Heart right ventricle (tissue), 16 donors: ENCODE data around the gene GNLY. TPM values are rescaled to one million over a fixed set of nuclear protein-coding genes. Genes with fewer than 3 reads are reported as not detected.

ENCODE experiments used
- ATAC-seq, 8 donors: fragments of 200-7000 bp; cut with Tn5 transposase; one replicate each; pipeline ENCODE4 v1.9.1; 2020; ENCODE audit warnings: mild to moderate bottlenecking in 8 of 8, moderate library complexity in 8 of 8, moderate number of reproducible peaks in 1 of 8
- DNase-seq, 2 donors: peaks; one replicate each; pipeline ENCODE4 v3.0.0-alpha.2; 2020
- H3K27ac ChIP-seq, 10 donors: fragments of 200-600 bp; sonication (generic) in 2 of 10; one replicate each; pipeline versions ENCODE4 v1.5.0 to v1.8.0; 2020 to 2022; ENCODE audit warnings: mild to moderate bottlenecking in 3 of 10
- H3K27me3 ChIP-seq, 7 donors: fragments of 200-600 bp; one replicate each; pipeline ENCODE4 v1.8.0; 2021 to 2022; ENCODE audit warnings: mild to moderate bottlenecking in 2 of 7
- H3K36me3 ChIP-seq, 9 donors: fragments of 200-600 bp; sonication (generic) in 1 of 9; one replicate each; pipeline versions ENCODE4 v1.5.0 to v1.8.0; 2020 to 2022; ENCODE audit warnings: mild to moderate bottlenecking in 2 of 9
- H3K4me1 ChIP-seq, 9 donors: fragments of 200-600 bp; sonication (generic) in 1 of 9; one replicate each; pipeline versions ENCODE4 v1.5.0 to v1.8.0; 2020 to 2022; ENCODE audit warnings: mild to moderate bottlenecking in 4 of 9
- H3K4me3 ChIP-seq, 10 donors: fragments of 200-600 bp; sonication (generic) in 2 of 10; one replicate each; pipeline versions ENCODE4 v1.5.0 to v1.8.0; 2020 to 2022; ENCODE audit warnings: mild to moderate bottlenecking in 7 of 10, moderate library complexity in 2 of 10
- H3K9me3 ChIP-seq, 11 donors: fragments of 200-600 bp in 10 of 11; sonication (generic) in 2 of 11; one replicate each; pipeline versions ENCODE4 v1.5.0 to v1.8.0; 2013 to 2022; ENCODE audit warnings: mild to moderate bottlenecking in 2 of 11, control low read depth in 1 of 11, moderate library complexity in 1 of 11
- WGBS, 2 donors: extraction: QIAGEN DNeasy Blood & Tissue Kit; methylation state at CpG; one replicate each; pipeline ENCODE4 v1.1.7; 2013; ENCODE audit warnings: inconsistent platforms in 1 of 2; 5-methylcytosine and 5-hydroxymethylcytosine counted together
- intact Hi-C, 10 donors: fragments of 100-400 bp; cut with DNase I; formaldehyde crosslinking; loops; one replicate each; pipeline versions ENCODE4 v1.11.1 to v1.14.2; 2022
- polyA plus RNA-seq, 2 donors: library from polyadenylated mRNA; stranded (reverse); fragments of 200-250 nt; gene quantifications; one replicate each; pipeline ENCODE4 v1.2.3, GENCODE V29; 2013
- total RNA-seq, 10 donors: library from RNA; stranded (reverse); fragmentation: NEBNext Ultra II Directional in 3 of 10; extraction: Animal tissue kit (Norgen Biotek cat#: 25700) in 3 of 10; gene quantifications; one replicate each; pipeline versions ENCODE4 v1.2.1 to v1.2.4, GENCODE V29; 2021 to 2023
- TF ChIP-seq, protein P1 (sequence below), 9 donors: fragments of 200-600 bp; sonication (generic) in 2 of 9; IDR thresholded peaks; one replicate each; pipeline versions ENCODE4 v1.5.0 to v1.8.0; 2021 to 2022; ENCODE audit warnings: antibody characterized with exemption in 9 of 9, mild to moderate bottlenecking in 5 of 9, moderate library complexity in 1 of 9
- donor health status: Arrhythmogenic right ventricular cardiomyopathy.
- donor health status: ischemic (EF 13 %, LVEDD 7.1; RV severe dilation, severe dysfunction).
- donor health status: healthy with polysubstance abuse.
- donor health status: DM: no; HTN: yes; CAD: no.
- donor health status: DM: no; HTN: no; CAD: no.
- donor health status: ischemic (EF 25% LVEDD 6.9; RV normal size, moderate dysfunction).
- donor health status: ischemic (EF 25% LVEDD 5.7; RV mildly dilated, moderate dysfunction).
- donor health status: healthy.
- donor health status: DM: yes; HTN: yes; CAD: no.
- donor health status: Ischemic cardiomyopathy.
- donor health status: ischemic (EF 35%, LVEDD 5.7; RV mildly dilated, moderate dysfunction).
- donor health status: nonischemic (EF 11% LVEDD 7.7; RV severe dilation, severe dysfunction).
- donor health status: DM: yes; HTN: yes; CAD: no.
- donor health status: PGD.
- donor health status: ischemic (EF 29% LVEDD 5.4; RV normal size, mild dysfunction).
- donor health status: nonischemic (EF 23%, LVEDD 6.1; RV moderate dilation, normal function).

Gene GNLY
- total and polyA plus RNA-seq, 12 donors, result 0.17 to 43.2 (median 1.2) TPM

DNA sequence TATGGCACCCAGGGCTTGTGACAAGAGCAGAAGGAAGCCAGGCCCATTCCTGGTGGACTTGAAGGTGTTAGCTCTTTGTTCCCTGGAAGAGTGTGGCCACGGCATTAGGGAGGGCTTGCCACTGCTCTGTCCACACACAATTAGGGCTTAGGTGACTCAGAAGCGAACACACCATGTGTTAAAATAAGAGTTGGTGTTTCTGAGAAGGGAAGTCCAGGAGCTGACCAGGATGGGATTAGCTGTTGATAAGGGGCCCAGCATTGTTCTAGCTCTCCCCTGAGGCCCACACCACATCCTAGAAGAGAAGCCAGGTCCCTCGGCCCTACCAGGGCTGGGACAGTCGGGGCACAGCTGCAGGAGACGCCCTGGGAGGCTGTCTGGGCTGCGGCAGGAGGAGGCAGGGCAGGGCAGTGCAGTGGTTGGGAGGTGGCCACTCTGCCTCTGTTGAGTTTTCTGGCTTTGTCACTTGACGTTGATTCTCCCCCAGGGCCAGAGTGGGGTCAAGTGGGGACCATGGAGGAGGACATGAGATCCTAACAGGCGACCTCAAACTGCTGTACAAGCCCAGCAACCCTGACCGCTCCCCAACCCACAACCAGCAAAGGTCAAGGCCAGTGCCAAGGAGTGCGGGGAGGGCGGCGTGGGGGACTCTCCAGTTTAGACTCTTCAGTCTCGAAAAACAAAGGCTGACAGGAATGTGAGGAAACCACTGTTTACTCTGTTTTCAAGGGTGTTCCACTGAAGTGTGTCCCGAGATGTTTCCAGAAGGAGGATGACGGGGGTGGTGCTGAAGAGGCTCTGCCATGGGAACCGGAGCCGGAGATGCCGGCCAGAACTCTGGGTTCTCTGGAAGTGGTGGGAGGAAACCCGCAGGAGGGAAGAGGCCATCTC lies 16.8 kb downstream of the GNLY start:
- Histone ChIP-seq H3K27me3 (no peaks in the 10 kb centered on the region), H3K36me3 (no peaks in the 10 kb centered on the region), H3K4me3 (peak overlapping the region in 4 of 10 donors; percentile 8 to 16 (median 10)), H3K27ac (peak overlapping the region; percentile 67 to 96 (median 88)), H3K9me3 (no peaks in the 10 kb centered on the region), H3K4me1 (peaks cover 9 to 94% (median 64%) of the 10 kb centered on the region in 9 donors)
- TF ChIP-seq, protein P1, sequence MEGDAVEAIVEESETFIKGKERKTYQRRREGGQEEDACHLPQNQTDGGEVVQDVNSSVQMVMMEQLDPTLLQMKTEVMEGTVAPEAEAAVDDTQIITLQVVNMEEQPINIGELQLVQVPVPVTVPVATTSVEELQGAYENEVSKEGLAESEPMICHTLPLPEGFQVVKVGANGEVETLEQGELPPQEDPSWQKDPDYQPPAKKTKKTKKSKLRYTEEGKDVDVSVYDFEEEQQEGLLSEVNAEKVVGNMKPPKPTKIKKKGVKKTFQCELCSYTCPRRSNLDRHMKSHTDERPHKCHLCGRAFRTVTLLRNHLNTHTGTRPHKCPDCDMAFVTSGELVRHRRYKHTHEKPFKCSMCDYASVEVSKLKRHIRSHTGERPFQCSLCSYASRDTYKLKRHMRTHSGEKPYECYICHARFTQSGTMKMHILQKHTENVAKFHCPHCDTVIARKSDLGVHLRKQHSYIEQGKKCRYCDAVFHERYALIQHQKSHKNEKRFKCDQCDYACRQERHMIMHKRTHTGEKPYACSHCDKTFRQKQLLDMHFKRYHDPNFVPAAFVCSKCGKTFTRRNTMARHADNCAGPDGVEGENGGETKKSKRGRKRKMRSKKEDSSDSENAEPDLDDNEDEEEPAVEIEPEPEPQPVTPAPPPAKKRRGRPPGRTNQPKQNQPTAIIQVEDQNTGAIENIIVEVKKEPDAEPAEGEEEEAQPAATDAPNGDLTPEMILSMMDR (IDR thresholded peaks at IDR 0.05), result no peak
- peak; percentile 64 to 89 (median 80) for ATAC-seq
- intact Hi-C loops, result loop anchor here in 3 of 10 donors (2.0 to 10.0 kb wide), 3 partner anchors 34 to 364 kb away; no protein-coding TSS in a partner anchor
- WGBS, 2 donors, result 50 to 66% methylated on average over 19 of the region's 19 CpGs
- DNase-seq, result peak; percentile 64 to 82

DNA sequence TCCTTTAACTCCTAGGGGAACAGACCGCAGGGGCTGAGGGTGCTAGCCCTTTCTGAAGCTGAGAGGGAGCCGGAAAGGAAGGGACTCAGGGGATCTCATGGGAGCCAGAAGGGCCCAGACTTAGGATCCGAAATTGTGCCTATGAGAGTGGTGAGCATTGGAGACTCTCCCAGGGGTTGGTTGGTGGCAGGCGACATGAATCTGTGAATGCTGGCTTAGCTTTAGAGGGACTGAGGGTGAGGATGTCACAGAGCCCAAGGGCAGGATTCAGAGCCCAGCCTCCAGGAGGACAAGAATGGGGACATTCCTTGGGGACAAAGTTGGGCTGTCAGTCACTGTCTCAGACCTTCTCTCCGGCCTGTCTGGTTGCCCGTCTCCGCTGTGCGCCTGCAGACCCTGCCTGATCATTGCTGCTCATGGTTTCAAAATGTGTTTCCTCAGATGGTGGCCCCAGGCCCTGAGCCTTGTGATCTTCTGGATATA lies 17.5 kb downstream of the GNLY start:
- no peaks in the 10 kb centered on the region for H3K27me3 ChIP-seq
- DNase-seq (no peak), ATAC-seq (no peak)
- H3K4me3 ChIP-seq, result peak overlapping the region in 5 of 10 donors; percentile 4 to 16 (median 9)
- peaks cover 9 to 92% (median 64%) of the 10 kb centered on the region in 9 donors for H3K4me1 ChIP-seq
- H3K27ac ChIP-seq, result peak overlapping the region; percentile 67 to 96 (median 86)
- no peaks in the 10 kb centered on the region for H3K9me3 ChIP-seq
- TF ChIP-seq, protein P1 (IDR thresholded peaks at IDR 0.05), result no peak
- WGBS, 2 donors, result 69 to 77% methylated on average over 8 of the region's 8 CpGs
- intact Hi-C loops, result loop anchor here in 3 of 10 donors (2.0 to 10.0 kb wide), 3 partner anchors 34 to 363 kb away; no protein-coding TSS in a partner anchor
- H3K36me3 ChIP-seq, result no peaks in the 10 kb centered on the region

DNA sequence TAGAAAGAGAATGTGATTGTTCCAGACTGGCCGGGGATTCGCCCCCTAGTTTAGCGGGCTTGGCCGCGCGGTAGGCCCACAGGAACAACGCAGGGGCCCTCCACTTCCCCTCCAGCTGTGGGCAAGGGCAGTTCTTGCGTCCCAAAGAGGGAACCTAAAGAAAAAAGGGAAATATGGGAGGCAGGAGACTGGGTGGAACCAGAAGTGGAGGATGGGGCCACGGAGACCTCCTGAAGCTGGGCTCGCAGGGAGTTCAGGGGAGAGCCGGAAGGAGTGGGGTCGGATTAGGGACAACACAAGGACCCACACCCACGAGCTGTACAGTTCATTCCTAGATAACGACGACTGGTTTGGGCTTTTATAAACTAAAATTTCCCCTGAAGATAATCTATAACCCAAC lies 18.2 kb downstream of the GNLY start:
- TF ChIP-seq, protein P1 (IDR thresholded peaks at IDR 0.05), result no peak
- Histone ChIP-seq H3K4me1 (peaks cover 9 to 87% (median 63%) of the 10 kb centered on the region in 9 donors), H3K9me3 (no peaks in the 10 kb centered on the region), H3K4me3 (no peak overlapping the region), H3K27me3 (no peaks in the 10 kb centered on the region), H3K27ac (peak overlapping the region; percentile 67 to 96 (median 86)), H3K36me3 (no peaks in the 10 kb centered on the region)
- 56 to 69% methylated on average over 15 of the region's 15 CpGs for WGBS, 2 donors
- intact Hi-C loops, result loop anchor here in 2 of 10 donors (5.0 to 10.0 kb wide), 2 partner anchors 35 to 362 kb away; no protein-coding TSS in a partner anchor
- ATAC-seq, result peak in 4 of 8 donors; percentile 1 to 16 (median 5)
- DNase-seq, result no peak

DNA sequence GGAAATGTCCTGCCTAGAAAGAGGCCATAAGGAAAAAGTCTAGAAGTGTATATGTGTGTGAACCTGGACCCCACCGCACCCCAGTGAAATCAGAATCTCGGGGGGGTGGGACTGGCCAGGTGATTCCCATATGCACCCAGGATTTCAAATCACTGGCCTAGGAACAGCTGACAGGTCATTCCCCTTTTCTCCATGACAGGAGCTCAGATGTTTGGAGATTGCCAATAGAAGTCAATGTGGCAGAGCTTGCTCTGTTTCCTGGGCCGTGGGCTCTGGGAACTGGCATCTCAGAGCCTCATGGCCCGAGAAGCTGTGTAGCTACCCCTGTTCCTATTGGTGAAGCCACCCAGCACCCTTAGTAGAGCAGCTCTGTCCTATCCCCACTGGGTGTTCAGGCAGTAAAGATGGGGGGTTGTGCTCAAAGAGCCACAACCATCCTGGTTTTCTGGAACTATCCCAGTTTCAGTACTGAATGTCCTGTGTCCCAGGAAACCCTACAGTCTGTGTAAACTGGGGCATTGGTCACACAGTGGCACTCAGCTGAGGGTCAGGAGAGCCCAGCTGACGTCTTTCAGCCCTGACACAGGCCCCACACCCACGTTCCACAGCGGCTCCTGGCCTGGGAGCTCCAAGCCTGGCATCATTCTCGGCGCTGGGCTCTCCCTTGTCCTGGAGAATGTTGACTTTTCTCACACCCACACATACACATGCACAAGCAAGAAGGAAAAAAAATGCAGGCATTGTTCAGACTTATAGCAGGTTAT lies 18.9 kb downstream of the GNLY start:
- TF ChIP-seq, protein P1 (IDR thresholded peaks at IDR 0.05), result no peak
- WGBS, 2 donors, result 61 to 70% methylated on average over 9 of the region's 9 CpGs
- peak overlapping the region; percentile 67 to 96 (median 86) for H3K27ac ChIP-seq

More for the DNA sequence above, 18.9 kb downstream of the GNLY start:
- Histone ChIP-seq H3K4me3 (no peak overlapping the region), H3K27me3 (no peaks in the 10 kb centered on the region), H3K4me1 (peaks cover 9 to 80% (median 59%) of the 10 kb centered on the region in 9 donors), H3K36me3 (no peaks in the 10 kb centered on the region), H3K9me3 (no peaks in the 10 kb centered on the region)
- peak; percentile 58 to 64 for DNase-seq
- ATAC-seq, result peak in 6 of 8 donors; percentile 5 to 80 (median 60)
- intact Hi-C loops, result loop anchor here in 2 of 10 donors (5.0 to 10.0 kb wide), 2 partner anchors 36 to 362 kb away; no protein-coding TSS in a partner anchor
